GM19452 (cell line): ENCODE measurements around the gene CATSPER3.

ENCODE experiments used
- ATAC-seq: cut with Tn5 transposase; IDR thresholded peaks from one replicate; pipeline ENCODE4 v1.9.1; 2021; ENCODE audit not compliant: unreplicated experiment

CATSPER3 gene

DNA sequence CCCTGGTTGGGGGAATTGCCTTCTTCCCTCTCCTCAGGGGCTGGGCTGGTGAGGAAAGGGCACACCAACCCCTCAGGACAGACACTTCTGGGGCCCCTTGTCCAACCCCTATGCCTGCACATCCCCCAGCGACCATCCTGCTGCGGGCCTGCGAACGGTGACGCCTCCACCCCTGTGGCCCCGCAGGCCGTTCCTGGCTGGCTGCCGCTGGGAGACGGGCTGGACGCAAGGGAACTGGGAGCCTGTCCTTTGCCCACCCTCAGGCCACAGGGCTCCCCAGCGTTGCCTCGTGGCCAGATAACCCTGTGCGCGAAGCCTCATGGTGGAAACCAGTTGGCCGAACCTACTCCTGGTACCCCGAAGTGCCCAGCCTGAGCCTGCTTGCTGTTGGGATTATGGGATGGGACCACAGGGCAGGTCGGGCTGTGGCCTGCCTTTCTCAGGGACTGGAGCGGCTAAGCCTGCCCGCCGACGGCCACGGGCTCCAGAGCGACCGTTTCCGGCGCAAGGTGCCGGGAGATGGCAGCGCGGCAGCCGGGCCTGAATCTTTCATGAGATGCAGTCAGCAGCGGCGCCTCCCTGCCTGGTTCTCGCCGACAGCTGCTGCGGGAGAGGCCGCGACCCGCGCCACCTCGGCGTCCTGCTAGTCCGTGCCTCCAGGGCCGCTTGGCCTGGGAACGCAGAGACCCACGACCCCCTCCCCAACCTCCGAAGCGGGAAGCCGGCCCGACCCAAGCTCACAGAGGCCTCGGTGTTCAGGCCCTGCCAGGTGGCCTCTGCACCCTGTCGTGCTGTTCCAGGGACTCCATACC lies 72.8 kb downstream of the CATSPER3 start:
- ATAC-seq = no peak

DNA sequence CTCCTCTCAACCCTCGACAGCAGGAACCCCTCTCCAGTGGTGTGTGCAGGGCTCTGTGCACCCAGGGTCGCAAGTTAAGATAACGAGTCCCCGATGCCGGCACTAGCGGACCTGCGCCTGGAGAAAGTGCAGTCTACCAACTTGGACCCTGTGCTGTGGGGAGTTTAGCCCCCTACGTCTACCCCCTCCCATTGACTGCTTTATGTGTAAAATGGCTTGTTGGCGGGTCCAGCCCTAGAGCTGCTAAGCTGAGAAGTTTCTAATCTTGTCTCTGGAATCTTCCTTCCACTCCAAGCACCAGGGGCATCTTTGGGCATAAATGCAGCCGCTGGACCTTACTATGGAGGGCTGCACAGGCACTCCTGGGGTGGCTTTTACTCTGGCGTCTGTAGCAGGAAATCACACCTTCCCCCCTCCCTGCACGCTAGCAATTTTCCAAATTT lies 73.5 kb downstream of the CATSPER3 start:
- no peak for ATAC-seq

DNA sequence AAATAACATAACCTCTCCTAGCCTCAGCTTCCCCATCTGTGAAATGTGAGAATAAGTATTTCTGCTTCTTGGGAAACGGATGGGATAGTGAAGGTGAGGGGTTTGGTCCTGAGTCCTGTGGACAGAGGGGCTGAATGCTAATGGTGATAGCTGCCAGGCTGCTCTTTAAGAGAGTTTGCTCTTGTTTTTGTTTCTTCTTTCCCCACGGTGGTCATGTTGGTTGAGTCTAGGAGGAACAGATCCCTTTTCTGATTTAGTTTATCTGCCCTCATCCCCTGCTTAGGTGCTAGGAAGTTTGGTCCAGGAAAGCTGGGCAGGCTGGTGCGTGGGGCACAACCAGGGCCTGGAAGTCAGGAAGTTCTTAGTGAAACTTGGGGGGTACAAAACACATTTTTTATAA lies 74.0 kb downstream of the CATSPER3 start:
- no peak for ATAC-seq

DNA sequence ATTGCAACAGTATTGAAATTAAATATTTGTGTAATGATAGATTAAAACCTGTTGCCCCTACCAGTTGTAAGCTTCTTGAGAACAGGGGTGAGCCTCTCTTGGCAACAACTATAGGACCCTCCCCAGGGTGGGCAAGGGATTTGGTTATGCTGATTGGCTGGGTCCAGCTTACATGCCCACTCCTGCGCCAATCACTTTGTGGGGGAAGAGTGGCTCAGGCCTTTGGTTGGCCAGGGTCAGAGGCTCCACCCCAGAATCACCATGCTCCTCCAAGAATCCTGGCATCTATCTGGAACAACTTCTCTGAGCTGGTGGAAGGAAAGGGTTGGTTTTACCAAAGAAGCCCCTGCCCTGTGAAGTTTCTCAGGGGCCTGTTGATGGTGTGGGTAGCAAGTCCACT lies 74.9 kb downstream of the CATSPER3 start:
- no peak for ATAC-seq

DNA sequence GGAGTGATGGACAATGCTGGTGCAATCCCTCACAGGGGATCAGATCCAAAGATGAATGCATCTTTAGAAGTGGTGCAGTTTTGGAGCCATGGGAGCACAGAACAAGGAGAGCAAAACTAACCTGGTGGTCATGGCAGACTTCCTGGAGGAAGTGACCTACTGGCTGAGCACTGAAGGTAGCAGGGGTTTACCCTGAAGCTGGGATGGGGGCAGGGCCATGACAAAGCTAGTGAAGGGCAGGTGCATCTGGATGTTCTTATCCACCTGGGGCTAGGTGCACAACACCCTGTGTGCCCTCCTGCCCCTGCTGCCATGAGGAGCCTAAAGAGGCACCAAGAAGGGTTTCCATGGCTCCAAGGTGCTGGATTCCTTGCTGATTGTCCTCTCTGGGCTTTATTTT lies 77.8 kb downstream of the CATSPER3 start:
- ATAC-seq = no peak

DNA sequence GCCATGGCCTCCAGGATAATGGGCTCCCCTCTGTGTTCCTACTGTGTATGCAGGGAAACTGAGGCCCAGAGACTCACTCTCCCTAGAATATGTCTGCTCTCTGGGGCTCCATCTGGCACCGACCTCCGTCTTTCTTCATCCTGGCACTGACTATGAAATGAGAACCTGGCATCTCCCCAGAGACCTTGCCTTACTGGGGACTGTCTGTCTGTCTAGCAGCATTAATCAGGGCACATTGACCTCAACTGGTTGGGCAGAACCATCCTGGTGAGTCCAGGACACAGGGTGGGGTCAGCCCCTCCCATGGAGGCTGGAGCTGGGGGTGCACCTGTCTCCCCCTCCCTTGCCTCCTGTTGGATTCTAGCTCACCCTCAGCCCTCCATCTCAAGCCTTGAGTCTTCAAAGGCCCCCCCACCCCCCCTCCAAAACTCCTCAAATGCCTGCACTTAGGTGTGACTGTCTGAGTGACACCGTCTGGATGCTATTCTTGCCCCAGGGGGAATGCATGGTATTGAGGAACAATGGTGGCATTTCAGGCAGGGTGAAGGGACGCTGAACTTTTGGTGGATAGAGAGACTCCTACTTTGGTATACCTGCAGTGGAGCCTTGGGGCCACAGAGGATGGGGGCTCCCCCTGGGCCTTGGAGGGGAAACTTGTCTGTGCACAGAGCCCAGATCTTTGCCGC lies 79.1 kb downstream of the CATSPER3 start:
- ATAC-seq = no peak

DNA sequence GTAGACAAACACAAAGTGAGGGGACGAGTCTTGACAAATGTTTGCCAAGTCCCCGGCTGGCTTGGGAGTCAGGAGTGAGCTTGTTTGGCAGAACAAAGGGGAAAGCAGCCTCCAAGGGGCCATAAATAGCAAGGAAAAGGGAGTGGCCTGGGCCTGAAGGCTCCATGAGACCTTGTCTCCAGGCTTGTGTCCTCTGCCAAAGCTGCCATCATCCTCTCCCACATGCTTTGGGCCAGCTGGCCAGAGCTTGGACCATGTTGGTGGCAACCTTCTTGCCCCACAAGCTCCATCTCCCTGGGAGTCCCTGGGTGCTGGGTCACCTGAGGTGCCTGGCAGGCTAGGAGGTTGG lies 79.6 kb downstream of the CATSPER3 start:
- no peak for ATAC-seq

DNA sequence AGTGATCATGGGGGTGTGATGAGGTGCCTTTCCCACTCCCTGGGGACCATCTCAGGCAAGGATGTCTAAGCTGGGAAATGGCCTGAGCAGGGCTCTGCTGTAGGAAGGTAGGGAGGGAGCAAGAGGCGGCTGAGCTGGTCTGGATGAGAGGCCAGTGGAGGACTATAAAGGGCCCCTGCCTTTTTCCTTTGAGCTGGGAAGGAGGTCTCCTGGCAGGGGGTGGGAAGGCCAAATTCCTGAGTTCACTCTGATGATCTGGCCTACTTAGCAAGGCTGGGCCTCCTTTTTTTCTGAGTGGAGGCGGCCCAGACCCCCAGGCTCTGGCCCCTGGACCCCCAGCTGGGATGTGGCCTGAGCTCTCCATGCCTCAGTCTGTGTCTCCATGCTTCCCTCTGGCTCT lies 80.6 kb downstream of the CATSPER3 start:
- no peak for ATAC-seq

DNA sequence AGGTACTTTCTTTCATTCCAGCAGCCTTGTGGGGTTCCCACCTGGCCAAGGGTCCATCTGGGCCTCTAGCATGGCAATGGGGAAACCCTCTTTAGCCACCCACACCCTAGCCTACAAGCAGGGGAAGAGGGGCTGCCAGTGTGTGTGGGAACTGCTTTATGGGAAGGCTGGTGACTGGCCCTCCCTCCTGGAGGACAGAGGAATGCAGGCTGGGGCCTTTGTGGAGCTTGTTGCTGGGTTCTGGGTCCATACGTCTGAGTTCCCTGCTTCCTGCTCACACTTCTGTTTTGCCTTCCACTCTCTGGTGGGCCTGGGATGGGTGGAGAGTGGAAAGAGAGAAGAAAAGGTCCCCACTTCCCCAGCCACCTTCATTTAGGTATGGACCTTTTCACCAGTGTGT lies 81.2 kb downstream of the CATSPER3 start:
- no peak for ATAC-seq

DNA sequence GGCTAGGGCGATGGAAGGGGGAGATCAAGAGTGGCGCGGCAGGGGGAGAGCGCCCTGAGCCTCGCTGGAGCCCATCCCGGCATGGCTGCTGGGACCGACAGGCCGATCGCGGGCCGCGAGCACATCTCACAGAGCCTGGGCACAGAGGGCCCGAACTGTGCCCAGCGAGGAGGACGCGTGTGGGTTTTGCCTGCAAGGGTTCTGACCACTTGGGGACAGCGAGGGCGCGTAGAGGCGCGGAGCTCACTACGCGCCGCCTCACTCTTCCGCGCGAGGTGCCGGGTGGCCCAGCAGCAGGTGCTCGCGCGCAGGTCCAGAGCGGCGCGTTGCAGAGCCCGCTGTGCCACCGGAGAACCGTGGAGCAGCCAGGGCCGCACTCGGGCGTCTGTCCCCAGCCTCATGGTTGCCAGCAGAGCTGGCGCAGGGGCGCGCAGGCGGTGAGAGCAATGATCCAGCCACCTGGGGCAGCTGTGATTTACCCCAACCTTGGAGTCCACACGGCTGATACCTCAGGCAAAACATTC lies 82.6 kb downstream of the CATSPER3 start:
- no peak for ATAC-seq

DNA sequence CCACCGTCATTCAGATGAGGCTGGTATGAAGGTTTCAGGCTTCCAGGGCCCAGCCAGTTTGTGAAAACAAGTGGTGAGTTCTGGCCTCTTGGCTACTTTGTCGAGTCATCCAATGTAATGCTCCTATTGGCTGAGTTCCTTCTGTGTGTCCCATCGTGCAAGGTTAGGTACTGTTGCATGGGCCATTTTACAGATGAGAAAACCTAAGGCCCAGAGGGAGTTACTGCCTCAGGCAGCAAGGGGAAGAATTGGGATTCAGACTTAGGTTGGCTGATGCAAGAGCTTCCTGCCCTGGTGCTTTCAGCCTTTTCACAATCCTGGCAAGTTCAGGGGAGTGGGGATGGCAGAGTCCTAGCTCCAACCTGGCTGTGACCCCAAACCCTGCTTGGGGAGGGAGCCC lies 83.7 kb downstream of the CATSPER3 start:
- no peak for ATAC-seq

DNA sequence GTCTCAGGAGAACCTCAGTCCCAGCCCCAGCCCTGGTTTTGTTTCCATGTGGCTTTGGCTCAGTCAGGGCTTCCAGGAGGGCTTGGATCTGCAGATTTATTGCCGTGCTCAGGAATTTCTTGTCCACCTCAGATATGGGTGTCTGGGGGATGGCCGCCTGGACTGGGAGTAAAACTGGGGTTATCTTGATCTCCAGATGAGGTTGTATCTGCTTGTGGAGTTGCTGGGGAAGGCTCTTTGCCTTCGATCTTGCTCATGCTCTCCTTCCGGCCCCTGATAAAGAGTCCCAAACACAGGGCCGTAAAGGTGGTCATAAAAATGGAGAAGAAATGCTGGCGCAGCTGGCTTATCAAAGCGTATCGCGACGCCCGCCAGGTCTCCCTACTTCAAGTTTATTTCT lies 84.2 kb downstream of the CATSPER3 start:
- ATAC-seq = no peak

DNA sequence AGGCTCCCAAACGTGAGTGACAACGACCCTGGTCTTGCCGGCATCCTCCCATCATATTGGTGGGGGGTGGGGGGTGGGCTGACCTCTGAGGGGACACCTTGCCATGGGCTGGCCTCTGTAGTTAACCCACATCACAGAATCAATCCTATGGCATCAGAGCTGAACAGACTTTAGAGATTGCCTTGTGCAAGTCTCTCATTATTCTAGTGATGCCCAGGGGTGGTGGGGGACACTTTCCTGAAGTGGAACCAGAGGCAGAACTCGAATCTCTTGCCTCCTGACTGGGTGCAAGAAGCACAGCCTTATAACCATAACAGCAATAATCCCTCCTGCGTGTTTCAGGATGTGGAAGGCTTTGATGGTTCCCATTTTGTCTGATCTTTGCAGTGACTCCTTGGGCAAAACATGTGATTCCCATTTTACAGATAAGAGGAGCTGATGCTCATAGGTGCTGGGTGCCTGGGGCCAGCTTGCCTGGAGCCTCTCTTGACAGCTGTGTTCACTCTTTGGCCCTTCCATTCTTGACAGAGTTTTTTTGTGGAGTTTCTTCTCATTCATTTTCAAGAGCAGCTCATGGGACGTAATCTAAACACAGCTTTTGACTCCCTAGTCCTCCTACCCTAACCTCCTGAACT lies 84.9 kb downstream of the CATSPER3 start:
- no peak for ATAC-seq

DNA sequence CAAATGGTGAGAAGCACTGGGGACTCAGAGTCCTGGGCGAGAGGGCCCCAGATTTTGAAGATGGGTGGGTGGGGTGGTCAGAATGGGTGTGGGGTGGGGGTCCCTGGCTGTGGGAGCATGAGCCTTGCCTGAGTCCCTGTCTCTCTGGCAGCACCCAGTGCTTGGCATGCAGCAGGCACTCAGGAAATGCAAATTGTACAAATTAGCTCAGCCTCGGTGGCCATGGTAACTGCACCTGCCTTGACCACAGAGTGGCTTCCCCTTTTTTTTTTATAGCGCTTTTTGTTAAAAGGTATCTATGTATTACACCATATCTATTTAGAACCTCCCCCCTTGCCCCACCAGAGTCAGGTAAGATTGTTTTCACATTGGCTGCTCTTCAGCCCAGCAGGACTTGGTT lies 85.6 kb downstream of the CATSPER3 start:
- peak; percentile 94 for ATAC-seq

DNA sequence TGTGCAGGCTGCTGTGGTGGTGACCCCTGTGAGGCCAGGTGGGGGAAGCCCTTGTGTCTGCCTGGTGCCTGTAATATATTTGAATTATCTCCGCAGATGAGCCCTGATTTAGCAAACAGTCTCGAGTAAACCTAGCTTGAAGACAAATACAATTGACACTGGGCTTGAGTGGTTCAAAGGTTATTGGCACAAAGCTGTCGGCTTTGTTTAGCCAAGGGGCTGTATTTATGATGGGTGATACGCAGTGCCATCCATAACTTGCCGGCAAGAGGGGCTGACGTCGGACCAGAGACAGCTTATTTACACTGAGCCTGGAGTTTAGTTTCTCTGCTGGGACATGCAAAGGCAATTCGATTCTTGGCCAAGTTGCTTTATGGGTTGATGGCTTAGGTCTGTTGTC lies 86.3 kb downstream of the CATSPER3 start:
- no peak for ATAC-seq

DNA sequence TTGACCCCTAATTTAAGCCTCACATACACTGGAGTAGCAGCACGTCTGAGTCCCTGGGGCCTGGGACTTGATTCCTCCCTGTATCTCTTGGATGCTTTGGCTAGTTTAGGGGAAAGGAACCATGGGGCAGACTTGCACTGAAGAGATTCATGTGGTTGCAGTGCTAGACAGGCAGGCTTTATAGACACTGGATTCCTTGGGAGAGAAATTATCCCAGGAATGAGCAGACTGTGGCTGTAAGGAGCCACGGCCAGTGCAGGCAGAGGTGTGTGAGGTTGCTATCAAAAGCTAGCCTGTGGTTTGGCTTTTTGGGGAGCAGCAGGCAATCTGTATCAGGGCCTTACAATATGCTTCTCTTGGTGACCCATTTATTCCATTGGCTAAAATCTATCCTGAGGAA lies 86.8 kb downstream of the CATSPER3 start:
- no peak for ATAC-seq

DNA sequence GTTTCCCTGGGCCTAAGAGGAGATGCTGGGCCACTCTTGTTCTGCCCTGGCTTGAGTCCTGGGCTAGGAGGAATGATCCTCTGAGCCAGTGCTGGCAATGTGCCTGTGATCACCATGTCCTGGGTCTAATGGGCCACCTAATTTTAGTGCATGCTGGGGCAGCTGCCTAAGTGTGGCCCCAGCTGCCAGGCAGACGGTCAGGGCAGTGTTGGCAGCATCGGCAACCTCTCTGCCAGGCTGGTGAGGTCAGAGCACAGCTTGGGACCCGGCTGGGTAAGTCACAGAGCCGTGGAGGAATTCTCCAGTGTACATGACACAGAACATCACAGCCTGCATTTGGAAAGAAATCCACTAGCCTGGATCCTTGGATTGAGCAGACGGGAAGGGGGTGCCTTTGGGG lies 87.7 kb downstream of the CATSPER3 start:
- ATAC-seq = no peak

DNA sequence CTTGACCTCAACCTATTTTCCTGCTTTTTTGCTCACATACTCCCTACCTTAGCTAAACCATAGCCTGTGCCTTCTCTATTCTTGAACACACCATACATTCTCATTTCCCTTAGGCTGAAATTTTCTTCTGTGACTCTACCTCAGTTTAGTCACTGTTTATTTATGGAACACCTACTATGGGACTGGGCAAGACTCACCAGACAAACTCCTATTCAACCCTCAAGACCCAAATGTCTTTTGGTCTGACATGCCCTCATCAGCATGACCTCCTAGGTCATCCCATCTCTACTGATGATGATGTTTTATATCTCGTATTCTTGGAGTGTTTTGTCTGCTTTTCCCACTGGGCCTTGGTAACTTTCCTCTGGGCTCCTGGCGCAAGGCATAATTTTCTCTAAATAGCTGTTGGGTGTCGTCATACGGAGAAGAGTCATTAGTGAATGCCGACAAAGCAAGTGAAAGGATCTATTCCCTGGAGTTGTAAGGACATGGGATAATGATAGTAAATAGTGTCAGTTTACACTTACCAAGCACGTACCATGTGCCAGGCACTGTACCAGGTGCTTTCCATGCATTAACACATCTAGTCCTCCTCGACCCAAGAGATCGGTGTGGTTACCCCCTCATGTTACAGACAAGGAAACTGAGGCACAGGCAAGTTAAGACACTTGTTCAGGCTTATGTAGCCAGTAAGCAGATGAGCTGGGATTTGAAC lies 88.8 kb downstream of the CATSPER3 start:
- no peak for ATAC-seq

DNA sequence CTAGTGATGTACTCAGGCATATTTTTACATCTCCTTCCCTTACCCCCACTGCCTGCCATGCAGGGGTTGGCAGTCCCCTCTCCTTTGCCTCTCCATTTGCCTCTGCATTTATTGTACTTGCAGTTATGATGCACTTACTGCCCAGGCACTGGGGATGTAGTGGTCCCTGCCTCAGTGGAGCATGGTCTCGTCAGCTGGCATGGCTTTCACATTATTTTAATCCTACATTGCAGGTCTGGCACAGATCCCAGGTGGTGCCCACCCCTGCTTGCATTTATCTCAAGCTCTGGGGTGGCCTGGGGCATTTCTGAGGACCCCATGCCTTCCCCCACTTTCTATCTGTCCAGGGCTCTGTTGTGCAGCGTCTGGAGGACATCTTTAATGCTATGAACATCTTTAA lies 89.5 kb downstream of the CATSPER3 start:
- ATAC-seq = no peak

DNA sequence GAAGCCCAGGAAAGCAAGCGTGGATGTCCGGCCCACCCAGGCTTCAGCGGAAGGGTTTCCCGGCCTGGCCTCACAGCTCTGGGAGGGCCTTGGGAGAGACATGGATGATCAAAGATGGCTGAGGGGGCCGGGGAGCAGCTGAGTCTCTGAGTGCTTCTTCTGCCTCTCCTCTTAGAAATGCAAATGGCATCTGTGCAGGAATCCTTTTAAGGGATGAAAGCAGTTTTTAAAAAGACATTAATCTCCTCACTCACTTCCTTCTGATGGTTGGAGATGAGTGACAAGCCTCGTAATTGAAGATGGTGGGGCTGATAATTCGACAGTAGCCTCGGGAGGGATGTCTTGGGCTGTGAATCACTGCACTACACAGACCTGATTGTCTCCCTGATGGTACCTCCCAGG lies 90.6 kb downstream of the CATSPER3 start:
- ATAC-seq = no peak
